Breast epithelium (tissue), 3 donors: ENCODE measurements around the gene STARD10.

Source experiments
- POLR2A ChIP-seq: fragments of 450-650 bp; IDR thresholded peaks from one replicate; pipeline ENCODE4 v1.6.1; 2016; ENCODE audit warnings: antibody characterized with exemption, mild to moderate bottlenecking, moderate library complexity
- TF ChIP-seq, protein P1 (sequence below), 3 donors: fragments of 450-650 bp; IDR thresholded peaks; one replicate each; pipeline ENCODE4 v1.5.1; 2016 to 2017; ENCODE audit warnings: antibody characterized with exemption in 3 of 3, mild to moderate bottlenecking in 3 of 3, moderate library complexity in 3 of 3

DNA sequence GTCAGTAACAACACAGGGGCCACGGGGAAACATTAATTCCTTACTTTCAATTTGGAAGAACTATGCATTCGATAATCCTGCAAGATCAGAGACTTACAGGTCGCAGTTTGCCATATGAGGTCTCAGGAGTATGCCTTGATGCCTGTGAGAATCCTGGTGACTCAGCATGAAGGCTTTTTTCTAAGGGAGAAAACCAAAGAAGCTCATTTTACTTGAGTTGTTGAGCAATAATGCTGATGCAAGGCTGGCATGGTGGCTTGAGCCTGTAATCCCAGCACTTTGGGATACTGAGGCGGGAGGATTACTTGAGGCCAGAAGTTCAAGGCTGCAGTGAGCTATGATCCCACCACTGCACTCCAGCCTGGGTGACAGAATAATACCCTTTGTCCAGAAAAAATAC, 46.9 kb upstream of the STARD10 start:
- TF ChIP-seq, protein P1, sequence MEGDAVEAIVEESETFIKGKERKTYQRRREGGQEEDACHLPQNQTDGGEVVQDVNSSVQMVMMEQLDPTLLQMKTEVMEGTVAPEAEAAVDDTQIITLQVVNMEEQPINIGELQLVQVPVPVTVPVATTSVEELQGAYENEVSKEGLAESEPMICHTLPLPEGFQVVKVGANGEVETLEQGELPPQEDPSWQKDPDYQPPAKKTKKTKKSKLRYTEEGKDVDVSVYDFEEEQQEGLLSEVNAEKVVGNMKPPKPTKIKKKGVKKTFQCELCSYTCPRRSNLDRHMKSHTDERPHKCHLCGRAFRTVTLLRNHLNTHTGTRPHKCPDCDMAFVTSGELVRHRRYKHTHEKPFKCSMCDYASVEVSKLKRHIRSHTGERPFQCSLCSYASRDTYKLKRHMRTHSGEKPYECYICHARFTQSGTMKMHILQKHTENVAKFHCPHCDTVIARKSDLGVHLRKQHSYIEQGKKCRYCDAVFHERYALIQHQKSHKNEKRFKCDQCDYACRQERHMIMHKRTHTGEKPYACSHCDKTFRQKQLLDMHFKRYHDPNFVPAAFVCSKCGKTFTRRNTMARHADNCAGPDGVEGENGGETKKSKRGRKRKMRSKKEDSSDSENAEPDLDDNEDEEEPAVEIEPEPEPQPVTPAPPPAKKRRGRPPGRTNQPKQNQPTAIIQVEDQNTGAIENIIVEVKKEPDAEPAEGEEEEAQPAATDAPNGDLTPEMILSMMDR (IDR thresholded peaks at IDR 0.05), result no peak
- TF ChIP-seq POLR2A, result no peak
